ENCODE data around the gene TSPAN5. TPM values are rescaled to one million over a fixed set of nuclear protein-coding genes. Genes with fewer than 3 reads are reported as not detected.

Gene TSPAN5
- polyA plus RNA-seq, 1 of the 3 experiments (the other 2 are of a cell fraction) = 38.6 TPM

- DNase-seq = no peak
- Histone ChIP-seq H3K9me2 (no peaks in the 10 kb centered on the region), H3K79me2 (ENCODE audit: insufficient read depth) (no peaks in the 10 kb centered on the region), H3F3A (replicated peaks; ENCODE audit: insufficient read depth) (no peaks in the 10 kb centered on the region), H3K9me3 (no peaks in the 10 kb centered on the region), H3K4me3 (ENCODE audit: low read depth in 2 of 2, low read length in 1 of 2) (no peak overlapping the region), H4K20me1 (ENCODE audit: insufficient read depth) (no peaks in the 10 kb centered on the region), H3K36me3 (replicated peaks in 1 of 2; ENCODE audit: control insufficient read depth in 1 of 2, insufficient read depth in 2 of 2, low read length in 1 of 2) (no peaks in the 10 kb centered on the region), H3K9ac (no peak overlapping the region), H3K27ac (ENCODE audit: low read depth in 2 of 2, low read length in 1 of 2) (no peak overlapping the region), H2AFZ (ENCODE audit: low read depth) (no peak overlapping the region), H3K27me3 (ENCODE audit: insufficient read depth) (no peaks in the 10 kb centered on the region), H3K4me2 (no peak overlapping the region), H3K4me1 (ENCODE audit: control insufficient read depth in 1 of 2, insufficient read depth in 2 of 2, low read depth in 1 of 2, low read length in 1 of 2) (peaks cover 0 to 16% of the 10 kb centered on the region in 2 experiments; a peak in 2 of 4 replicates)
- CTCF ChIA-PET = interaction anchor here (1.3 to 1.7 kb wide), 2 partner anchors 17 to 108 kb away, joined by 3 to 4 read pairs; no protein-coding TSS in a partner anchor
- 86% methylated on average over 4 of the region's 4 CpGs for whole genome bisulfite sequencing (ENCODE audit: low lambda C conversion rate)
- POLR2A ChIA-PET = no interaction called here
- TF ChIP-seq RFX5 (IDR thresholded peaks at IDR 0.05; ENCODE audit: low read length) = no peak
- TF ChIP-seq GATA2 (CRISPR knock-in tag; IDR thresholded peaks at IDR 0.05) = no peak
- no peak for TF ChIP-seq POLR2AphosphoS5 (IDR thresholded peaks at IDR 0.05; ENCODE audit: low read depth, low read length)
- no peak for TF ChIP-seq NFIC (IDR thresholded peaks at IDR 0.05; ENCODE audit: borderline replicate concordance)
- no peak for TF ChIP-seq PBX3 (IDR thresholded peaks at IDR 0.05)
- TF ChIP-seq EZH2phosphoT487 (IDR thresholded peaks at IDR 0.05; ENCODE audit: borderline replicate concordance, low read depth) = no peak
- no peak for TF ChIP-seq TEAD4 (IDR thresholded peaks at IDR 0.05; ENCODE audit: borderline replicate concordance, insufficient read depth)
- no peak for TF ChIP-seq MEF2A (IDR thresholded peaks at IDR 0.05; ENCODE audit: borderline replicate concordance, low read depth)
- no peak for TF ChIP-seq JUND (IDR thresholded peaks at IDR 0.05)
- TF ChIP-seq GABPA (IDR thresholded peaks at IDR 0.05; ENCODE audit: low read depth) = no peak
- TF ChIP-seq USF1 (IDR thresholded peaks at IDR 0.05; ENCODE audit: borderline replicate concordance, low read depth) = no peak
- no peak for TF ChIP-seq RAD21 (IDR thresholded peaks at IDR 0.05; ENCODE audit: low read length)
- no peak for TF ChIP-seq TCF12 (IDR thresholded peaks at IDR 0.05)
- no peak for TF ChIP-seq SIN3A (IDR thresholded peaks at IDR 0.05; ENCODE audit: borderline replicate concordance, low read depth, low read length)
- no peak for TF ChIP-seq MXI1 (IDR thresholded peaks at IDR 0.05; ENCODE audit: low read depth, low read length)
- TF ChIP-seq, protein P1, sequence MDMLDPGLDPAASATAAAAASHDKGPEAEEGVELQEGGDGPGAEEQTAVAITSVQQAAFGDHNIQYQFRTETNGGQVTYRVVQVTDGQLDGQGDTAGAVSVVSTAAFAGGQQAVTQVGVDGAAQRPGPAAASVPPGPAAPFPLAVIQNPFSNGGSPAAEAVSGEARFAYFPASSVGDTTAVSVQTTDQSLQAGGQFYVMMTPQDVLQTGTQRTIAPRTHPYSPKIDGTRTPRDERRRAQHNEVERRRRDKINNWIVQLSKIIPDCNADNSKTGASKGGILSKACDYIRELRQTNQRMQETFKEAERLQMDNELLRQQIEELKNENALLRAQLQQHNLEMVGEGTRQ (IDR thresholded peaks at IDR 0.05; ENCODE audit: borderline replicate concordance, low read depth, low read length) = no peak
- TF ChIP-seq NRF1 (IDR thresholded peaks at IDR 0.05; ENCODE audit: low read depth, low read length) = no peak
- TF ChIP-seq FOSL2 (IDR thresholded peaks at IDR 0.05; ENCODE audit: borderline replicate concordance, low read depth) = no peak
Observed at GRCh38 chr4:98674404-98675173, 16.2 kb upstream of the TSPAN5 start.

Measured in SK-N-SH (cell line).